Measurements from ENCODE around the gene RAB40AL. TPM values are rescaled to one million over a fixed set of nuclear protein-coding genes. Genes with fewer than 3 reads are reported as not detected.

Gene RAB40AL
- total RNA-seq, 1 donor from 2014 or later: 0.25 TPM

DNA sequence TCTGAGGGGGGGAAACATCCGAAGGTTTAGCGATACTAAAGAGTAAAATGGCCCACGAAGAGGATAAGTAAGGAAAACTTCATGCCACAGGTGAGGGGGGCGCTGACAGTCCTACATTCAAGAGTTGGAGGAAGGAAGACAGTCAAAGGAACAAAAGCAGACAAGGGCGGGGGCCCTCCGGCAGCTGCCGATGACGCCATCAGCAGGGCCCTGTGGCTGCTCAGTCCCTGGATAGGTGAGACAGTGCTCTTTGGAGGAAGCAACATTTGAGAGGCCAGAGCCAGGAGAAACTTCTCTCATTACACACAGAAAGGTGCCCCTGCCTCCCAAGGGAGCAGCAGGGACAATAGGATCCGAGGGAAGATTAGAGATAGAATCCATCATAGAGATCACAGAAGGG is 41.5 kb downstream of the RAB40AL start:
- ATAC-seq: no peak
- no peak for DNase-seq (ENCODE audit: low spot score)

DNA sequence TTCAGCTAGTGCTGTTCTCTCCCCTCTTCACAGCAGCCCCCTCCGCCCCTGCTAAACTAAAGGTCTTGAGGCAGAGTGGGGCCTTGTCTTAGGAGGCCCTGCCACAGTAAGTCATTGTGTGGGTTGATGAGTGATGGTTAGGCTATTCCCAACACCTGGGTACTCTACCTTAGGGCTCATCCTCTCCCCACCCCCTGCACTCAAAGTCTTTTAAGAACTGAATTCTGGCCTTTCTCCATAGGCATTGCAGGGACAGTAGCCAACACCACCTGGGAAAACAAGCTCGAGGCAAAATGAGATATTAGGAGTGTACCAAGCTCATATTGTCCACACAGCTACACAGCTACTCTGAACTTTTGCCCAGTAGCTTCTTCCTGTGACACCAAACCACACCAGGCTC is 42.5 kb downstream of the RAB40AL start:
- ATAC-seq (no peak), DNase-seq (ENCODE audit: low spot score) (no peak)

DNA sequence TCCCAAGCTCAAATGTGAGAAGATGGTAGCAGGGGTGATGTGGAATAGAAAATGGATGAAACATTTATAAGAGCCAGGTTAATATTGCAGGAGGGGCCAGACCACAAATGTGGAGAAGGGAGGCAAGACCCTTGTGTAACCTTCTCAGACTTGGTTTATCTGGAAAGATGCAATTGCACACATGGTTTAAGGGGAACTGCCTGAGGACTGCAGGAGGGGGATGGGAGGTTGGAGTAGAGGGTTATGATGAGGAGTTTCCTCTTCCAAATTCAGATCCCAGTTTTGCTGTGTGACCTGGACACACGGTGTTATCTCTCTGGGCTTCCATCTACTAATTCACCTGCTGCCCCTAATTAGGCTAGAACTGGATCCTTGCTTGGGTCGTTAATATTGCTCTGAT is 46.1 kb downstream of the RAB40AL start:
- DNase-seq (ENCODE audit: low spot score) (no peak), ATAC-seq (no peak)

DNA sequence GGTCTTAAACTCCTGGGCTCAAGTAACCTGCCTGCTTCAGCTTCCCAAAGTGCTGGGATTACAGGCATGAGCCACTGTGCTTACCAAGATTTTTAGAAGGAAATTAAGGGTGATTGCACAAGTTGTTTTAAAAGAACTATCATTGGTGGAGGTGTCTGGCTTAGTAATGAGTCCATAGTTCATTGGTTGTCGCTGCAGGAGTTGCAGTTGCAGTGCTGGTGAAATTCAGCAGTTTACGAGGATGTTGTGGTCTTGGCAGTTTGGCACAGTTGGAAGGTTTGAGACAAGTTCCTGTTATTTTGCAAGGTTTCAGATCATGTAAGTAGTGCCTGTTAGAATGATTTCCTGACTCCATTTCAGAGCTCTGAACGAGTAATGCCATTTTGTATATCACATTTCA is 48.1 kb downstream of the RAB40AL start:
- DNase-seq (ENCODE audit: low spot score): no peak
- peak; percentile 20 for ATAC-seq

Other genes with a start within 250 kb of the RAB40AL start
- gene GPRASP2, start 224.8 kb upstream of the RAB40AL start, total RNA-seq: 5.5 TPM
- 2.4 TPM for gene GPRASP3, start 216.5 kb upstream of the RAB40AL start, total RNA-seq
- gene BEX1, start 126.9 kb downstream of the RAB40AL start, total RNA-seq: 0.43 TPM
- gene NXF3, start 155.9 kb downstream of the RAB40AL start, total RNA-seq: 1.3 TPM